ENCODE results near the gene SLC5A11.
"Not testable (repeated sequence)": the region's sequence is repeated elsewhere in the genome, so short reads cannot be mapped to it uniquely, and the experiment has no call there.

The SLC5A11 gene

GRCh38 chr16:24876231-24876630 is 30.5 kb downstream of the SLC5A11 start:
- no peak for TF ChIP-seq CTCF (IDR thresholded peaks at IDR 0.05; ENCODE audit: extremely low read depth, insufficient read depth, missing control alignments)
- in situ Hi-C loops (cut with MboI; ENCODE audit: low pct_unique_long_range_greater_than_20kb, low sequenced_read_pairs, unreplicated experiment), result no loop called here
- no peak for DNase-seq (ENCODE audit: low spot score)

GRCh38 chr16:24879684-24880083 is 33.9 kb downstream of the SLC5A11 start:
- in situ Hi-C loops (cut with MboI; ENCODE audit: low pct_unique_long_range_greater_than_20kb, low sequenced_read_pairs, unreplicated experiment), result no loop called here
- no peak for DNase-seq (ENCODE audit: low spot score)
- TF ChIP-seq CTCF (IDR thresholded peaks at IDR 0.05; ENCODE audit: extremely low read depth, insufficient read depth, missing control alignments), result no peak

- in situ Hi-C loops (cut with MboI; ENCODE audit: low pct_unique_long_range_greater_than_20kb, low sequenced_read_pairs, unreplicated experiment), result no loop called here
- TF ChIP-seq CTCF (IDR thresholded peaks at IDR 0.05; ENCODE audit: extremely low read depth, insufficient read depth, missing control alignments), result no peak
- DNase-seq (ENCODE audit: low spot score), result no peak
Observed at GRCh38 chr16:24883714-24884151, 38.0 kb downstream of the SLC5A11 start.

GRCh38 chr16:24887472-24887871 is 41.7 kb downstream of the SLC5A11 start:
- in situ Hi-C loops (cut with MboI; ENCODE audit: low pct_unique_long_range_greater_than_20kb, low sequenced_read_pairs, unreplicated experiment), result no loop called here
- DNase-seq (ENCODE audit: low spot score), result no peak
- TF ChIP-seq CTCF (IDR thresholded peaks at IDR 0.05; ENCODE audit: extremely low read depth, insufficient read depth, missing control alignments), result no peak

GRCh38 chr16:24890746-24891145 is 45.0 kb downstream of the SLC5A11 start:
- no peak for DNase-seq (ENCODE audit: low spot score)
- in situ Hi-C loops (cut with MboI; ENCODE audit: low pct_unique_long_range_greater_than_20kb, low sequenced_read_pairs, unreplicated experiment), result no loop called here
- no peak for TF ChIP-seq CTCF (IDR thresholded peaks at IDR 0.05; ENCODE audit: extremely low read depth, insufficient read depth, missing control alignments)

GRCh38 chr16:24896439-24896838 is 50.7 kb downstream of the SLC5A11 start:
- in situ Hi-C loops (cut with MboI; ENCODE audit: low pct_unique_long_range_greater_than_20kb, low sequenced_read_pairs, unreplicated experiment), result no loop called here
- TF ChIP-seq CTCF (IDR thresholded peaks at IDR 0.05; ENCODE audit: extremely low read depth, insufficient read depth, missing control alignments), result no peak
- DNase-seq (ENCODE audit: low spot score), result no peak

- in situ Hi-C loops (cut with MboI; ENCODE audit: low pct_unique_long_range_greater_than_20kb, low sequenced_read_pairs, unreplicated experiment); DNase-seq (ENCODE audit: low spot score): not testable (repeated sequence)
Observed at GRCh38 chr16:24897522-24897921, 51.8 kb downstream of the SLC5A11 start.

Data from GM13977 (cell line).